HG02571 (cell line): Measurements from ENCODE around the gene ANKRD60.

Experiments
- ATAC-seq: cut with Tn5 transposase; IDR thresholded peaks from one replicate; pipeline ENCODE4 v1.9.1; 2021; ENCODE audit warnings: mild to moderate bottlenecking, moderate library complexity; ENCODE audit not compliant: unreplicated experiment

The ANKRD60 gene

GRCh38 chr20:58167759-58168158, 60.7 kb downstream of the ANKRD60 start:
- ATAC-seq: no peak
